HL-60 (cell line): ENCODE data around the gene CYP27B1.

Experiments used
- CTCF ChIP-seq: IDR thresholded peaks from one replicate; pipeline ENCODE4 v1.5.1; 2011; ENCODE audit warnings: low read length, control low read depth, inconsistent platforms; ENCODE audit not compliant: insufficient read depth
- POLR2AphosphoS5 ChIP-seq: IDR thresholded peaks from 2 replicates; pipeline ENCODE4 v1.6.1; 2012; ENCODE audit warnings: low read depth

DNA sequence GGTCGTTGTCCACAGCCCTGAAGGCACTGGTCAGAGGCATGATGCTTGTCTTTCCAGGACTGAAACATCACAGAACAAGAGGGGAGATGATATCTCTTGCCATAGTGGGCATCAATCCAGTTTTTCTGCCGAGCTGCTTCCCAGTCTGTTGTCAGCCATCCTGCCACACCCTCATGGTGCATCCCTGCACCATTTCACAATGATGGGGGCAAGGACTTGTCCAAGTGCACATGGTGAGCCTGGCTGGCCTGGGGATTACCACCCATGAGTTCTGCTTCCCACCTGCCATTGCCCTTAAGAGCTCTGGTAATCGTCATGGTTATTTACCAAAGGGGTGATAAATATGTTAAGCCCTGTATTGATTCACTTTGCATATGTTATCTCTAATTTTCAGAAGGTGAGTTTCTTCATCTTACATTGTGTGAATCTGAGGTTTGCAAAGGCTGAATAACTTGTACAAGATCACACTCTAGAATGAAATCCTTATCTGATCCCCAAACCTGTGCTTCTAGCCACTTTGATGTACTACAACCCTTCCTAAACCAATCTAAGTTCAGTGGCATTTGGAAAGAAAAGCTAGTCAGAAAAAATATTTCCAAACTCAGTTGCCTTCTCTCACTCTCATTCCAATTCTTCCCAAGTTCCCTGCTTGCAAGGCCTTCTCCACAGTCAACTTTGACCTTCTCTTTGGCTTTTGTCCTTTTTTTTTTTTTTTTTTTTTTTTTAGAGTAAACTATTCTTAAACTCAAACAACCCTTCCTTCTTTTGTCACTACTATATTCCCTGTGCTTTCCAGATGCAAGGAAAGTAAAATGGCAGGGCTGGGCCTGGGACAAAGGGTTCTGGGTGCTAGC lies 49.4 kb upstream of the CYP27B1 start:
- TF ChIP-seq CTCF (no peak), POLR2AphosphoS5 (no peak)
